ENCODE results near the gene VWA2.
A peak's percentile ranks its signal among the peaks of the same experiment; 100 is the strongest.

The VWA2 gene

DNA sequence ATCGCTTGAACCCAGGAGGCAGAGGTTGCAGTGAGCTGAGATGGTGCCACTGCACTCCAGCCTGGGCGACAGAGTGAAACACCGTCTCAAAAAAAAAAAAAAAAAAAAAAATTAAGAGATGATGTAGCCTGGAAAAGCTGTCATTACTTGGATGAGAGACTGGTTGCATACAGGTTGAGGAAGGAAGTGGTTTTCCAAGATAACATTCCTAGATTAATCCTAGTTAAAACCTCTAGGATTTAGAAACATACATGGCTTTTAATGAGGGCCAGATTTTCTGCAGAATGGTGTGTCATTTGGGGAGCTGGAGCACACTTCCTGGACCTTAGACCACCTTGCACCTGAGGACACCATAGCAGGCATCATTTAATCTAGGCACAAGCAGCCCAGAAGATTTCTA is 17.8 kb downstream of the VWA2 start:
- no peak overlapping the region for H3K27ac ChIP-seq (ENCODE audit: low read depth, low read length)
- H3K4me1 ChIP-seq (ENCODE audit: control insufficient read depth in 5 of 5, insufficient read depth in 5 of 5, low read length in 5 of 5) = peaks cover 3 to 18% (median 12%) of the 10 kb centered on the region in 5 donors
- no peak overlapping the region for H3K4me3 ChIP-seq (ENCODE audit: low read depth in 1 of 5, low read length in 5 of 5)
- no peak overlapping the region for H3K9ac ChIP-seq (ENCODE audit: low read length in 5 of 5)
- H3K9me3 ChIP-seq (ENCODE audit: control insufficient read depth in 5 of 5, low read length in 5 of 5) = no peaks in the 10 kb centered on the region
- no peaks in the 10 kb centered on the region for H3K27me3 ChIP-seq (ENCODE audit: control insufficient read depth in 5 of 5, insufficient read depth in 4 of 5, low read length in 5 of 5)
- no peaks in the 10 kb centered on the region for H3K36me3 ChIP-seq (ENCODE audit: control insufficient read depth in 5 of 5, insufficient read depth in 5 of 5, low read length in 5 of 5)

DNA sequence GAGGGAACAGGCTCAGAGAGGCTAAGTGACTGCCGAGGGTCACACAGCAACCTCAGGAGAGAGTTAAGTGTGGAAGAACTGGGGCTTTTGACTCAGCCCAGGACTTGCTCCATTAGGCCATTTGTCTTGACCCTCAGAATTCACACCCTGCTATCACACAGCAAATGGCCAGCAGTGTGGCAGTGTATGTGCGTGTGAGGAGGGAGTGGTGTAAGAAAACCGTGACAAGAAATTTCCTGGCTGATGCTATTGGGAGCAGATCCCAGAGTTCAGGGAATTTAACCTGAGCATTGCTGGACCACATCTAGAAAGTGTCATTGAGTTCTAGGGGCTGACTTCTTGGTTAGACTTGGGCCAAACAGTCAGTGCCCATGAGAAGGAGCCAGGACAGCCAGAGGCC is 18.4 kb downstream of the VWA2 start:
- Histone ChIP-seq H3K36me3 (ENCODE audit: control insufficient read depth in 5 of 5, insufficient read depth in 5 of 5, low read length in 5 of 5) (no peaks in the 10 kb centered on the region), H3K9me3 (ENCODE audit: control insufficient read depth in 5 of 5, low read length in 5 of 5) (no peaks in the 10 kb centered on the region), H3K4me3 (ENCODE audit: low read depth in 1 of 5, low read length in 5 of 5) (no peak overlapping the region), H3K27ac (ENCODE audit: low read depth, low read length) (no peak overlapping the region), H3K27me3 (ENCODE audit: control insufficient read depth in 5 of 5, insufficient read depth in 4 of 5, low read length in 5 of 5) (no peaks in the 10 kb centered on the region), H3K9ac (ENCODE audit: low read length in 5 of 5) (no peak overlapping the region), H3K4me1 (ENCODE audit: control insufficient read depth in 5 of 5, insufficient read depth in 5 of 5, low read length in 5 of 5) (peaks cover 3 to 18% (median 12%) of the 10 kb centered on the region in 5 donors)

- Histone ChIP-seq H3K4me3 (ENCODE audit: low read depth in 1 of 5, low read length in 5 of 5) (no peak overlapping the region), H3K4me1 (ENCODE audit: control insufficient read depth in 5 of 5, insufficient read depth in 5 of 5, low read length in 5 of 5) (peaks cover 3 to 18% (median 12%) of the 10 kb centered on the region in 5 donors), H3K9ac (ENCODE audit: low read length in 5 of 5) (no peak overlapping the region), H3K9me3 (ENCODE audit: control insufficient read depth in 5 of 5, low read length in 5 of 5) (no peaks in the 10 kb centered on the region), H3K27ac (ENCODE audit: low read depth, low read length) (no peak overlapping the region), H3K36me3 (ENCODE audit: control insufficient read depth in 5 of 5, insufficient read depth in 5 of 5, low read length in 5 of 5) (no peaks in the 10 kb centered on the region), H3K27me3 (ENCODE audit: control insufficient read depth in 5 of 5, insufficient read depth in 4 of 5, low read length in 5 of 5) (no peaks in the 10 kb centered on the region)
Measured at GRCh38 chr10:114258274-114258840, 19.3 kb downstream of the VWA2 start.

- H3K27ac ChIP-seq (ENCODE audit: low read depth, low read length) = no peak overlapping the region
- H3K4me3 ChIP-seq (ENCODE audit: low read depth in 1 of 5, low read length in 5 of 5) = peak overlapping the region in 1 of 5 donors; percentile 3
- H3K9me3 ChIP-seq (ENCODE audit: control insufficient read depth in 5 of 5, low read length in 5 of 5) = no peaks in the 10 kb centered on the region
- H3K4me1 ChIP-seq (ENCODE audit: control insufficient read depth in 5 of 5, insufficient read depth in 5 of 5, low read length in 5 of 5) = peaks cover 3 to 18% (median 12%) of the 10 kb centered on the region in 5 donors
- no peaks in the 10 kb centered on the region for H3K27me3 ChIP-seq (ENCODE audit: control insufficient read depth in 5 of 5, insufficient read depth in 4 of 5, low read length in 5 of 5)
- no peaks in the 10 kb centered on the region for H3K36me3 ChIP-seq (ENCODE audit: control insufficient read depth in 5 of 5, insufficient read depth in 5 of 5, low read length in 5 of 5)
- H3K9ac ChIP-seq (ENCODE audit: low read length in 5 of 5) = no peak overlapping the region
Measured at GRCh38 chr10:114259824-114260223, 20.8 kb downstream of the VWA2 start.

GRCh38 chr10:114260366-114260765 is 21.3 kb downstream of the VWA2 start:
- Histone ChIP-seq H3K4me3 (ENCODE audit: low read depth in 1 of 5, low read length in 5 of 5) (no peak overlapping the region), H3K27me3 (ENCODE audit: control insufficient read depth in 5 of 5, insufficient read depth in 4 of 5, low read length in 5 of 5) (no peaks in the 10 kb centered on the region), H3K9ac (ENCODE audit: low read length in 5 of 5) (no peak overlapping the region), H3K27ac (ENCODE audit: low read depth, low read length) (peak overlapping the region; percentile 16), H3K4me1 (ENCODE audit: control insufficient read depth in 5 of 5, insufficient read depth in 5 of 5, low read length in 5 of 5) (peaks cover 3 to 18% (median 12%) of the 10 kb centered on the region in 5 donors), H3K36me3 (ENCODE audit: control insufficient read depth in 5 of 5, insufficient read depth in 5 of 5, low read length in 5 of 5) (no peaks in the 10 kb centered on the region), H3K9me3 (ENCODE audit: control insufficient read depth in 5 of 5, low read length in 5 of 5) (no peaks in the 10 kb centered on the region)

DNA sequence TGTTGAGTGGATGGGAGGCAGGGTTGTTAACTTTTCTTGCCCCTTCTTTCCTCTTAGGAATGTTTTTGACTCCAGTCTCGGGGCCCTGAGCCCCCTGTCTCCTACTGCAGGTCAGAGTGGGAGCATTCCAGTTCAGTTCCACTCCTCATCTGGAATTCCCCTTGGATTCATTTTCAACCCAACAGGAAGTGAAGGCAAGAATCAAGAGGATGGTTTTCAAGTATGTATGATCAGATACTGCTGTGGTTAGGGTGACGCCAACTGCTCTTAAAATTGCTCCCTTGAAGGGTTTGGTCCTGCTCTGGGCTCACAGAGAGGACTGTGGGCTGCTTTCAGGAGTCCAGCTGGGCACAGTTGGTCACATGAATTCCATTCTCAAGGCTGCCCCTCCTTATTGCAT is 22.0 kb downstream of the VWA2 start:
- Histone ChIP-seq H3K27ac (ENCODE audit: low read depth, low read length) (no peak overlapping the region), H3K4me1 (ENCODE audit: control insufficient read depth in 5 of 5, insufficient read depth in 5 of 5, low read length in 5 of 5) (peaks cover 3 to 18% (median 12%) of the 10 kb centered on the region in 5 donors), H3K36me3 (ENCODE audit: control insufficient read depth in 5 of 5, insufficient read depth in 5 of 5, low read length in 5 of 5) (no peaks in the 10 kb centered on the region), H3K27me3 (ENCODE audit: control insufficient read depth in 5 of 5, insufficient read depth in 4 of 5, low read length in 5 of 5) (no peaks in the 10 kb centered on the region), H3K9ac (ENCODE audit: low read length in 5 of 5) (no peak overlapping the region), H3K4me3 (ENCODE audit: low read depth in 1 of 5, low read length in 5 of 5) (no peak overlapping the region), H3K9me3 (ENCODE audit: control insufficient read depth in 5 of 5, low read length in 5 of 5) (no peaks in the 10 kb centered on the region)

DNA sequence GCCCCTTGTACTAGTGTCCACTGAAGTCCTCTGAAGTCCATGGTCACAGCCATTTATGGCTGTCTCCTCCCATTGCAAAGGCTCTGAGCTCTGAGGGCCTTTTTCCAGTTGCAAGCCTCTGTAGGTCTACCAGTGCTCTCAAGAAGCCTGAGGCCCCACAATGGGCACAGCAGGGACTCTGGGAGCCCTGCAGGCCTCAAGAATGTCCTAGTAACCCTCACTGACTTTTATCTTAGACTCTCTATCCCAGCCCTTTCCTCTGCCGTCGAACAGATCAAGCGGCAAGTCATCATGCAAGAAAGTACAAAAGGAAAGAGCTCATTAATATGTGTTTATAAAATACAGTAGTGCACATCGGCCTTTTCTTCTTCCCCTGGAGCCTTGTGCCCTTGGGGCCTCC is 23.4 kb downstream of the VWA2 start:
- Histone ChIP-seq H3K27ac (ENCODE audit: low read depth, low read length) (no peak overlapping the region), H3K9ac (ENCODE audit: low read length in 5 of 5) (no peak overlapping the region), H3K27me3 (ENCODE audit: control insufficient read depth in 5 of 5, insufficient read depth in 4 of 5, low read length in 5 of 5) (no peaks in the 10 kb centered on the region), H3K4me3 (ENCODE audit: low read depth in 1 of 5, low read length in 5 of 5) (no peak overlapping the region), H3K4me1 (ENCODE audit: control insufficient read depth in 5 of 5, insufficient read depth in 5 of 5, low read length in 5 of 5) (peaks cover 2 to 18% (median 12%) of the 10 kb centered on the region in 5 donors), H3K36me3 (ENCODE audit: control insufficient read depth in 5 of 5, insufficient read depth in 5 of 5, low read length in 5 of 5) (no peaks in the 10 kb centered on the region), H3K9me3 (ENCODE audit: control insufficient read depth in 5 of 5, low read length in 5 of 5) (no peaks in the 10 kb centered on the region)

DNA sequence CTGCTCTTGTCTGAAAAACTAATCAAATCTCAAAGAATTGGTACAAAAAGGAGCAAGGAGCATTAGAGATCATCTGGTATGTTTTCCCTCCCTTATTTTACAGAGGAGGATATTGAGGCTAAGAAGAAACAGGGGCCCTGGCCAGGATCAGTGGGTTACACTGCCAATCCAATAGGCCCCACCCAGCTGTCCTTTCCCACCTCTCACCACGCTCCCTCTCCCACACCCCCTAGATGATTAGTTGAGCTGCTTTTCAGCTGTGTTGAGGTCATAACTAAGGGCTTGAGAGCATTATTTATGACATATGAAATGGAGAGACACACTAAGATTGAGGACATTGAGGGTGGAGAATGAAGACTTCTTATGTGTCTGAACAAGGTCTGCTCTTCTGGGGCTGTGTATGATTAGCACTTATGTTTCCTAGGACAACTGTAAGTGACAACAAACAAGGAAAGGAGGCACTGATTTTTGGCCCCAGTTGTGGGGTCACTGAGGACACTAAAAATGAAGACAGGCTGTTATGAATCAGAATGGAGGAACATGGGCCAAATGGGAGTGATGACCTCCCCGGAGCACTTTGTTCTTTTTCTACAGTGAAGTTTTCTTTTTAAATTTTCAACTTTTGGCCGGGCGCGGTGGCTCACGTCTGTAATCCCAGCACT is 26.5 kb downstream of the VWA2 start:
- H3K9ac ChIP-seq (ENCODE audit: low read length in 5 of 5) = no peak overlapping the region
- H3K9me3 ChIP-seq (ENCODE audit: control insufficient read depth in 5 of 5, low read length in 5 of 5) = no peaks in the 10 kb centered on the region
- no peaks in the 10 kb centered on the region for H3K36me3 ChIP-seq (ENCODE audit: control insufficient read depth in 5 of 5, insufficient read depth in 5 of 5, low read length in 5 of 5)
- H3K4me3 ChIP-seq (ENCODE audit: low read depth in 1 of 5, low read length in 5 of 5) = no peak overlapping the region
- H3K27ac ChIP-seq (ENCODE audit: low read depth, low read length) = no peak overlapping the region
- no peaks in the 10 kb centered on the region for H3K27me3 ChIP-seq (ENCODE audit: control insufficient read depth in 5 of 5, insufficient read depth in 4 of 5, low read length in 5 of 5)
- H3K4me1 ChIP-seq (ENCODE audit: control insufficient read depth in 5 of 5, insufficient read depth in 5 of 5, low read length in 5 of 5) = peaks cover 0 to 12% (median 4%) of the 10 kb centered on the region in 5 donors

DNA sequence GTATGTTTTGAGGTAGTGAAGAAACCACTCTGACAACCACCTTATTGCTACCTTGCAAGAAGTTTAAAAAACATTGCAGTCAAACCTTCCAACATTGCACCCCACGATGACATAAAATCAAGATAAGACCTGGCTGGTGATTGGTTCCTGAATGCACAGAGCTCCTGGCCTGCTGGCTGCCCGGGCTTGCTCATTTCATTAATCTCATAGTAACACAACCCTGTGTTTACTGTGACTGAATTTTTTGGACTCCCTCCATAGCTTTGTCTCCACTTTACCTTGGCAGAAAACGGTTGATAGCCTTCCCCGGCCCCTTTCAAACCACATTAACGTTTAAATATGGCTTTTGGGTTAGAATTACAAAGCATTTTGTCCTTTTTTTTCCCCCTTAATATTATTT is 27.5 kb downstream of the VWA2 start:
- Histone ChIP-seq H3K9me3 (ENCODE audit: control insufficient read depth in 5 of 5, low read length in 5 of 5) (no peaks in the 10 kb centered on the region), H3K27ac (ENCODE audit: low read depth, low read length) (no peak overlapping the region), H3K4me3 (ENCODE audit: low read depth in 1 of 5, low read length in 5 of 5) (no peak overlapping the region), H3K36me3 (ENCODE audit: control insufficient read depth in 5 of 5, insufficient read depth in 5 of 5, low read length in 5 of 5) (no peaks in the 10 kb centered on the region), H3K27me3 (ENCODE audit: control insufficient read depth in 5 of 5, insufficient read depth in 4 of 5, low read length in 5 of 5) (no peaks in the 10 kb centered on the region), H3K9ac (ENCODE audit: low read length in 5 of 5) (no peak overlapping the region), H3K4me1 (ENCODE audit: control insufficient read depth in 5 of 5, insufficient read depth in 5 of 5, low read length in 5 of 5) (peaks cover 0 to 6% (median 0%) of the 10 kb centered on the region in 5 donors)

- H3K9ac ChIP-seq (ENCODE audit: low read length in 5 of 5) = no peak overlapping the region
- peaks cover 0 to 3% (median 0%) of the 10 kb centered on the region in 5 donors for H3K27me3 ChIP-seq (ENCODE audit: control insufficient read depth in 5 of 5, insufficient read depth in 4 of 5, low read length in 5 of 5)
- H3K27ac ChIP-seq (ENCODE audit: low read depth, low read length) = no peak overlapping the region
- H3K4me3 ChIP-seq (ENCODE audit: low read depth in 1 of 5, low read length in 5 of 5) = no peak overlapping the region
- H3K4me1 ChIP-seq (ENCODE audit: control insufficient read depth in 5 of 5, insufficient read depth in 5 of 5, low read length in 5 of 5) = peaks cover 0 to 6% (median 0%) of the 10 kb centered on the region in 5 donors
- no peaks in the 10 kb centered on the region for H3K36me3 ChIP-seq (ENCODE audit: control insufficient read depth in 5 of 5, insufficient read depth in 5 of 5, low read length in 5 of 5)
- no peaks in the 10 kb centered on the region for H3K9me3 ChIP-seq (ENCODE audit: control insufficient read depth in 5 of 5, low read length in 5 of 5)
Measured at GRCh38 chr10:114271075-114271778, 32.2 kb downstream of the VWA2 start.
